Measurements from ENCODE around the gene DLGAP4.

- TF ChIP-seq SRF (IDR thresholded peaks at IDR 0.05; ENCODE audit: low read depth) (no peak), POLR2AphosphoS5 (IDR thresholded peaks at IDR 0.05; ENCODE audit: low read depth, low read length) (no peak), TCF7L2 (IDR thresholded peaks at IDR 0.05; ENCODE audit: borderline replicate concordance, extremely low read depth, insufficient read depth, insufficient read length) (no peak), EGR1 (IDR thresholded peaks at IDR 0.05; ENCODE audit: low read depth) (no peak), CTCF (IDR thresholded peaks at IDR 0.05 in 2 of 3, conservative IDR thresholded peaks at IDR 0.05 in 1 of 3; ENCODE audit: borderline replicate concordance in 1 of 3, insufficient read depth in 1 of 3, low read depth in 2 of 3, low read length in 2 of 3) (no peak), SIN3A (IDR thresholded peaks at IDR 0.05; ENCODE audit: low read depth) (no peak), JUND (IDR thresholded peaks at IDR 0.05) (no peak), CEBPB (IDR thresholded peaks at IDR 0.05; ENCODE audit: low read depth) (no peak), SP1 (IDR thresholded peaks at IDR 0.05; ENCODE audit: low read depth) (no peak), POLR2A (IDR thresholded peaks at IDR 0.05; ENCODE audit: borderline replicate concordance, extremely low read depth, insufficient read depth, insufficient read length) (no peak), ZBTB33 (IDR thresholded peaks at IDR 0.05; ENCODE audit: extremely low read depth, insufficient replicate concordance, low read length) (no peak), ATF3 (IDR thresholded peaks at IDR 0.05) (no peak)
Measured at GRCh38 chr20:36369739-36370138, 63.6 kb downstream of the DLGAP4 start.
